Liver (tissue), 9 donors: ENCODE measurements around the gene ARHGEF7. TPM values are rescaled to one million over a fixed set of nuclear protein-coding genes. Genes with fewer than 3 reads are reported as not detected.

ENCODE experiments used
- DNase-seq: peaks from one replicate; pipeline ENCODE4 v3.0.0-alpha.2; 2017; ENCODE audit warnings: low spot score
- H3K27ac ChIP-seq, 2 donors: one replicate each; pipeline ENCODE4 v1.7.0; 2013; ENCODE audit warnings: inconsistent platforms in 2 of 2, low read length in 2 of 2, control low read depth in 1 of 2, low read depth in 1 of 2, mild to moderate bottlenecking in 1 of 2
- H3K27me3 ChIP-seq, 4 donors: one replicate each; pipeline versions ENCODE4 v1.6.1 to v1.7.0; 2013; ENCODE audit warnings: low read length in 3 of 4, inconsistent platforms in 1 of 4, mild to moderate bottlenecking in 1 of 4, moderate library complexity in 1 of 4; ENCODE audit not compliant: control insufficient read depth in 4 of 4, insufficient read depth in 4 of 4
- H3K36me3 ChIP-seq, 4 donors: one replicate each; pipeline versions ENCODE4 v1.6.1 to v1.7.0; 2013; ENCODE audit warnings: low read length in 3 of 4, mild to moderate bottlenecking in 3 of 4, low read depth in 1 of 4, moderate library complexity in 1 of 4; ENCODE audit not compliant: control insufficient read depth in 4 of 4, insufficient read depth in 3 of 4
- H3K4me1 ChIP-seq, 4 donors: one replicate each; pipeline versions ENCODE4 v1.6.1 to v1.7.0; 2013; ENCODE audit warnings: low read length in 3 of 4, mild to moderate bottlenecking in 3 of 4, moderate library complexity in 1 of 4; ENCODE audit not compliant: control insufficient read depth in 4 of 4, insufficient read depth in 4 of 4
- H3K4me3 ChIP-seq, 3 donors: one replicate each; pipeline versions ENCODE4 v1.6.1 to v1.7.0; 2013; ENCODE audit warnings: low read length in 3 of 3, control low read depth in 1 of 3, low read depth in 1 of 3, mild to moderate bottlenecking in 1 of 3
- H3K9ac ChIP-seq, 2 donors: one replicate each; pipeline ENCODE4 v1.7.0; 2013; ENCODE audit warnings: low read length in 2 of 2, mild to moderate bottlenecking in 2 of 2, moderate library complexity in 2 of 2, control low read depth in 1 of 2, low read depth in 1 of 2
- H3K9me3 ChIP-seq, 4 donors: one replicate each; pipeline versions ENCODE4 v1.6.1 to v1.7.0; 2013; ENCODE audit warnings: low read length in 3 of 4; ENCODE audit not compliant: control insufficient read depth in 4 of 4
- EGR1 ChIP-seq, 2 donors: IDR thresholded peaks; 2 replicates each; pipeline ENCODE4 v1.6.1; 2016 to 2018; ENCODE audit warnings: antibody characterized with exemption in 2 of 2, low read depth in 2 of 2
- HNF4A ChIP-seq, 2 donors: conservative IDR thresholded peaks; 2 replicates each; pipeline ENCODE4 v1.6.1; 2016; ENCODE audit warnings: antibody characterized with exemption in 2 of 2, mild to moderate bottlenecking in 2 of 2
- NR2F2 ChIP-seq: IDR thresholded peaks from 2 replicates; pipeline ENCODE4 v1.6.1; 2016; ENCODE audit warnings: antibody characterized with exemption
- RXRA ChIP-seq, 2 donors: IDR thresholded peaks; 2 replicates each; pipeline ENCODE4 v1.6.1; 2017 to 2018; ENCODE audit warnings: antibody characterized with exemption in 2 of 2, mild to moderate bottlenecking in 1 of 2
- SP1 ChIP-seq: IDR thresholded peaks from 2 replicates; pipeline ENCODE4 v1.6.1; 2018; ENCODE audit warnings: antibody characterized with exemption, mild to moderate bottlenecking
- TAF1 ChIP-seq: conservative IDR thresholded peaks from 2 replicates; pipeline ENCODE4 v1.6.1; 2016; ENCODE audit warnings: antibody characterized with exemption, mild to moderate bottlenecking
- YY1 ChIP-seq: IDR thresholded peaks from 2 replicates; pipeline ENCODE4 v1.6.1; 2016; ENCODE audit warnings: antibody characterized with exemption, mild to moderate bottlenecking
- WGBS: extraction: QIAGEN DNeasy Blood & Tissue Kit; methylation state at CpG from one replicate; pipeline ENCODE4 v1.1.7; 2013; 5-methylcytosine and 5-hydroxymethylcytosine counted together
- polyA plus RNA-seq, 2 donors: library from polyadenylated mRNA; stranded (reverse) in 1 of 2; unstranded in 1 of 2; fragments of 200-250 nt in 1 of 2; fragments of >200 nt in 1 of 2; fragmentation: Nextera tagmentation in 1 of 2; extraction: Ambion mirVana in 1 of 2; gene quantifications; one replicate each; pipeline versions ENCODE4 v1.2.1 to v1.2.3, GENCODE V29; 2013 to 2015
- total RNA-seq, 2 donors: library from RNA; depleted of rRNA; stranded (reverse); fragments of >200 nt; gene quantifications; one replicate each; pipeline ENCODE4 v1.2.3, GENCODE V29; 2014
- TF ChIP-seq, protein P1 (sequence below): IDR thresholded peaks from 2 replicates; pipeline ENCODE4 v1.6.1; 2016; ENCODE audit warnings: antibody characterized with exemption
- TF ChIP-seq, protein P2 (sequence below): IDR thresholded peaks from 2 replicates; pipeline ENCODE4 v1.6.1; 2016; ENCODE audit warnings: antibody characterized with exemption, mild to moderate bottlenecking
- TF ChIP-seq, protein P3 (sequence below): IDR thresholded peaks from 2 replicates; pipeline ENCODE4 v1.6.1; 2016; ENCODE audit warnings: antibody characterized with exemption
- TF ChIP-seq, protein P4 (sequence below): fragments of 150-350 bp; IDR thresholded peaks from 2 replicates; pipeline ENCODE4 v1.5.1; 2017; ENCODE audit warnings: improper control_type of control experiment, low read depth, low read length; ENCODE audit not compliant: missing input control
- TF ChIP-seq, protein P5 (sequence below): IDR thresholded peaks from 2 replicates; pipeline ENCODE4 v1.6.1; 2016; ENCODE audit warnings: antibody characterized with exemption
- donor health status: healthy.
- donor health status: healthy.
- donor health status: healthy.
- donor health status: healthy.
- donor health status: healthy.

The ARHGEF7 gene
- total and polyA plus RNA-seq, 4 donors: 10.3 to 37.5 (median 20.1) TPM

DNA sequence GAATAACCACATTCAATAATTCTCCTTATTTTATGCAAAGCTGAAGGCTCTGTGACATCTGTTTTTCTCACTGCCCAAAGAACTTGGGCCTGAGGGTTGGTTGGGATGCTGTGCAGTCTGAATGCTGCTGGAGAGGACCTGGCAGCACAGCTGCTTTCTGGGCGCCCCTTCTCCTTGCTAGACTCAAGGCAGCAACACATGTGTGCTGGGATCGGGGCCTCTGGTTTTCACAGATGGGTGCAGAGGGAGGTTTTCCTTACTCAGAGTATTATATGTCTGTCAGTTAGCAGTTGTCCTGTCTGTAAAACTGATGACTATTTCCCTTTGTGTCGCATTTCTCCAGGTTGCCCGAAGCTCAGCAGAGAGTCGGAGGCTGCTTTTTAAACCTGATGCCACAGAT, 152.1 kb downstream of the ARHGEF7 start:
- Histone ChIP-seq H3K27ac (no peak overlapping the region), H3K36me3 (peaks cover 2 to 36% (median 24%) of the 10 kb centered on the region in 4 donors), H3K9me3 (no peaks in the 10 kb centered on the region), H3K27me3 (no peaks in the 10 kb centered on the region), H3K4me1 (peaks cover 0 to 3% (median 0%) of the 10 kb centered on the region in 4 donors), H3K4me3 (no peak overlapping the region), H3K9ac (no peak overlapping the region)
- no peak for DNase-seq
- 97% methylated on average over 5 of the region's 5 CpGs for WGBS
- TF ChIP-seq TAF1 (no peak), HNF4A (conservative IDR thresholded peaks at IDR 0.05) (no peak), NR2F2 (no peak)
- TF ChIP-seq, protein P1, sequence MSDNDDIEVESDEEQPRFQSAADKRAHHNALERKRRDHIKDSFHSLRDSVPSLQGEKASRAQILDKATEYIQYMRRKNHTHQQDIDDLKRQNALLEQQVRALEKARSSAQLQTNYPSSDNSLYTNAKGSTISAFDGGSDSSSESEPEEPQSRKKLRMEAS: no peak

DNA sequence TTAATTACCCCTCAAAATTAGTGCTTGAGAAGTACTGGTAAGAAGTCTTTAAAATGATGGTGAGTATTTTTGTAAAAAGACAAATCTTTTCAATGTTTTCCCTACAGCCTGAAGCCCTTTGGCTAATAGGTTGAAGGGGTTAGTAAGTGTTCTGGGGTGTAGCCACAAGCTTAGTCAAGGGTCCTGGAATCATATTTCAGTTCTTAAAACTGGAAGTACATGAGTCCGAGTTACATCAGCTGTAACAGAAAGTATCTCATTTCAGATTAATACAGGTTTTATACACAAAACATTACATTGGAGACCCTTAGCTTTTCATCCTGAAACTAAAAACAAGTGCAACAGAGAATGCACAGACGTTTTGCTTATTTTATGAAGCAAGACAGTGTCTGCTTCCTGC, 152.7 kb downstream of the ARHGEF7 start:
- no peak for DNase-seq
- no peak overlapping the region for H3K27ac ChIP-seq
- H3K4me3 ChIP-seq: no peak overlapping the region
- H3K9me3 ChIP-seq: no peaks in the 10 kb centered on the region
- WGBS: 78% methylated on average over 2 of the region's 2 CpGs
- peaks cover 0 to 40% (median 26%) of the 10 kb centered on the region in 4 donors for H3K36me3 ChIP-seq
- H3K27me3 ChIP-seq: no peaks in the 10 kb centered on the region
- H3K4me1 ChIP-seq: peaks cover 0 to 3% (median 0%) of the 10 kb centered on the region in 4 donors
- no peak for TF ChIP-seq YY1
- TF ChIP-seq, protein P2, sequence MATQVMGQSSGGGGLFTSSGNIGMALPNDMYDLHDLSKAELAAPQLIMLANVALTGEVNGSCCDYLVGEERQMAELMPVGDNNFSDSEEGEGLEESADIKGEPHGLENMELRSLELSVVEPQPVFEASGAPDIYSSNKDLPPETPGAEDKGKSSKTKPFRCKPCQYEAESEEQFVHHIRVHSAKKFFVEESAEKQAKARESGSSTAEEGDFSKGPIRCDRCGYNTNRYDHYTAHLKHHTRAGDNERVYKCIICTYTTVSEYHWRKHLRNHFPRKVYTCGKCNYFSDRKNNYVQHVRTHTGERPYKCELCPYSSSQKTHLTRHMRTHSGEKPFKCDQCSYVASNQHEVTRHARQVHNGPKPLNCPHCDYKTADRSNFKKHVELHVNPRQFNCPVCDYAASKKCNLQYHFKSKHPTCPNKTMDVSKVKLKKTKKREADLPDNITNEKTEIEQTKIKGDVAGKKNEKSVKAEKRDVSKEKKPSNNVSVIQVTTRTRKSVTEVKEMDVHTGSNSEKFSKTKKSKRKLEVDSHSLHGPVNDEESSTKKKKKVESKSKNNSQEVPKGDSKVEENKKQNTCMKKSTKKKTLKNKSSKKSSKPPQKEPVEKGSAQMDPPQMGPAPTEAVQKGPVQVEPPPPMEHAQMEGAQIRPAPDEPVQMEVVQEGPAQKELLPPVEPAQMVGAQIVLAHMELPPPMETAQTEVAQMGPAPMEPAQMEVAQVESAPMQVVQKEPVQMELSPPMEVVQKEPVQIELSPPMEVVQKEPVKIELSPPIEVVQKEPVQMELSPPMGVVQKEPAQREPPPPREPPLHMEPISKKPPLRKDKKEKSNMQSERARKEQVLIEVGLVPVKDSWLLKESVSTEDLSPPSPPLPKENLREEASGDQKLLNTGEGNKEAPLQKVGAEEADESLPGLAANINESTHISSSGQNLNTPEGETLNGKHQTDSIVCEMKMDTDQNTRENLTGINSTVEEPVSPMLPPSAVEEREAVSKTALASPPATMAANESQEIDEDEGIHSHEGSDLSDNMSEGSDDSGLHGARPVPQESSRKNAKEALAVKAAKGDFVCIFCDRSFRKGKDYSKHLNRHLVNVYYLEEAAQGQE: no peak
- TF ChIP-seq, protein P3, sequence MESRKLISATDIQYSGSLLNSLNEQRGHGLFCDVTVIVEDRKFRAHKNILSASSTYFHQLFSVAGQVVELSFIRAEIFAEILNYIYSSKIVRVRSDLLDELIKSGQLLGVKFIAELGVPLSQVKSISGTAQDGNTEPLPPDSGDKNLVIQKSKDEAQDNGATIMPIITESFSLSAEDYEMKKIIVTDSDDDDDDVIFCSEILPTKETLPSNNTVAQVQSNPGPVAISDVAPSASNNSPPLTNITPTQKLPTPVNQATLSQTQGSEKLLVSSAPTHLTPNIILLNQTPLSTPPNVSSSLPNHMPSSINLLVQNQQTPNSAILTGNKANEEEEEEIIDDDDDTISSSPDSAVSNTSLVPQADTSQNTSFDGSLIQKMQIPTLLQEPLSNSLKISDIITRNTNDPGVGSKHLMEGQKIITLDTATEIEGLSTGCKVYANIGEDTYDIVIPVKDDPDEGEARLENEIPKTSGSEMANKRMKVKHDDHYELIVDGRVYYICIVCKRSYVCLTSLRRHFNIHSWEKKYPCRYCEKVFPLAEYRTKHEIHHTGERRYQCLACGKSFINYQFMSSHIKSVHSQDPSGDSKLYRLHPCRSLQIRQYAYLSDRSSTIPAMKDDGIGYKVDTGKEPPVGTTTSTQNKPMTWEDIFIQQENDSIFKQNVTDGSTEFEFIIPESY: no peak
- no peak for TF ChIP-seq TAF1
- TF ChIP-seq NR2F2: no peak
- TF ChIP-seq, protein P4, sequence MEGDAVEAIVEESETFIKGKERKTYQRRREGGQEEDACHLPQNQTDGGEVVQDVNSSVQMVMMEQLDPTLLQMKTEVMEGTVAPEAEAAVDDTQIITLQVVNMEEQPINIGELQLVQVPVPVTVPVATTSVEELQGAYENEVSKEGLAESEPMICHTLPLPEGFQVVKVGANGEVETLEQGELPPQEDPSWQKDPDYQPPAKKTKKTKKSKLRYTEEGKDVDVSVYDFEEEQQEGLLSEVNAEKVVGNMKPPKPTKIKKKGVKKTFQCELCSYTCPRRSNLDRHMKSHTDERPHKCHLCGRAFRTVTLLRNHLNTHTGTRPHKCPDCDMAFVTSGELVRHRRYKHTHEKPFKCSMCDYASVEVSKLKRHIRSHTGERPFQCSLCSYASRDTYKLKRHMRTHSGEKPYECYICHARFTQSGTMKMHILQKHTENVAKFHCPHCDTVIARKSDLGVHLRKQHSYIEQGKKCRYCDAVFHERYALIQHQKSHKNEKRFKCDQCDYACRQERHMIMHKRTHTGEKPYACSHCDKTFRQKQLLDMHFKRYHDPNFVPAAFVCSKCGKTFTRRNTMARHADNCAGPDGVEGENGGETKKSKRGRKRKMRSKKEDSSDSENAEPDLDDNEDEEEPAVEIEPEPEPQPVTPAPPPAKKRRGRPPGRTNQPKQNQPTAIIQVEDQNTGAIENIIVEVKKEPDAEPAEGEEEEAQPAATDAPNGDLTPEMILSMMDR: no peak
- TF ChIP-seq, protein P5, sequence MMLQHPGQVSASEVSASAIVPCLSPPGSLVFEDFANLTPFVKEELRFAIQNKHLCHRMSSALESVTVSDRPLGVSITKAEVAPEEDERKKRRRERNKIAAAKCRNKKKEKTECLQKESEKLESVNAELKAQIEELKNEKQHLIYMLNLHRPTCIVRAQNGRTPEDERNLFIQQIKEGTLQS: no peak
- no peak for TF ChIP-seq RXRA (IDR thresholded peaks at IDR 0.05)
- no peak for TF ChIP-seq SP1
- TF ChIP-seq EGR1 (IDR thresholded peaks at IDR 0.05; ENCODE audit: low read depth in 2 of 2): no peak
- H3K9ac ChIP-seq: no peak overlapping the region
